ENCODE data around the gene EIF2S3.
"Not testable (repeated sequence)": the region's sequence is repeated elsewhere in the genome, so short reads cannot be mapped to it uniquely, and the experiment has no call there.

Gene EIF2S3

DNA sequence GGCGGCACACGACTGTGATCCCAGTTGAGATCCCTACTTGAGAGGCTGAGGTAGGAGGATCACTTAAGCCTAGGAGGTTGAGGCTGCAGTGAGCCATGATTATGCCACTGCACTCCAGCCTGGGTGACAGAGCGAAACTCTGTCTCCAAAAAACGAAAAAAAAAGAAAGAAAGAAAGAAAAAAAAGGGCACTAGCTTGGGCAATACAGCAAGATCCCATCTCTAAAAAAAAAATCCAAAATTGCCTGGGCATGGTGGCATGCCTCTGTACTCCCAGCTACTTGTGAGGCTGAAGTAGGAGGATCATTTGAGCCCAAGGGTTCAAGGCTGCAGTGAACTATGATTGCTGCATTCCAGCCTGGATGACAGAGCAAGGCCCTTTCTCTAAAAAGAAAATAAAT lies 17.0 kb upstream of the EIF2S3 start:
- TF ChIP-seq, protein P1, sequence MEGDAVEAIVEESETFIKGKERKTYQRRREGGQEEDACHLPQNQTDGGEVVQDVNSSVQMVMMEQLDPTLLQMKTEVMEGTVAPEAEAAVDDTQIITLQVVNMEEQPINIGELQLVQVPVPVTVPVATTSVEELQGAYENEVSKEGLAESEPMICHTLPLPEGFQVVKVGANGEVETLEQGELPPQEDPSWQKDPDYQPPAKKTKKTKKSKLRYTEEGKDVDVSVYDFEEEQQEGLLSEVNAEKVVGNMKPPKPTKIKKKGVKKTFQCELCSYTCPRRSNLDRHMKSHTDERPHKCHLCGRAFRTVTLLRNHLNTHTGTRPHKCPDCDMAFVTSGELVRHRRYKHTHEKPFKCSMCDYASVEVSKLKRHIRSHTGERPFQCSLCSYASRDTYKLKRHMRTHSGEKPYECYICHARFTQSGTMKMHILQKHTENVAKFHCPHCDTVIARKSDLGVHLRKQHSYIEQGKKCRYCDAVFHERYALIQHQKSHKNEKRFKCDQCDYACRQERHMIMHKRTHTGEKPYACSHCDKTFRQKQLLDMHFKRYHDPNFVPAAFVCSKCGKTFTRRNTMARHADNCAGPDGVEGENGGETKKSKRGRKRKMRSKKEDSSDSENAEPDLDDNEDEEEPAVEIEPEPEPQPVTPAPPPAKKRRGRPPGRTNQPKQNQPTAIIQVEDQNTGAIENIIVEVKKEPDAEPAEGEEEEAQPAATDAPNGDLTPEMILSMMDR (IDR thresholded peaks at IDR 0.05; ENCODE audit: borderline replicate concordance, control extremely low read depth, extremely low read depth, insufficient read depth, missing control alignments), result no peak
- in situ Hi-C loops (cut with MboI; ENCODE audit: low sequenced_read_pairs, unreplicated experiment), result no loop called here
- no peak for DNase-seq (ENCODE audit: low spot score)

DNA sequence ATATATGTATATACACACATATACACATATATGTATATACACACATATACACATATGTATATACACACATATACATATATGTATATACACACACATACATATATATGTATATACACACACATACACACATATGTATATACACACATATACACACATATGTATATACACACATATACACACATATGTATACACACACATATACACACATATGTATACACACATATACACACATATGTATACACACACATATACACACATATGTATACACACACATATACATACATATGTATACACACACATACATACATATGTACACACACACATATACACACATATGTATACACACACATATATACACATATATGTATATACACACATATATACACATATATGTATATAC lies 8.7 kb upstream of the EIF2S3 start:
- in situ Hi-C loops (cut with MboI; ENCODE audit: low sequenced_read_pairs, unreplicated experiment); DNase-seq (ENCODE audit: low spot score): not testable (repeated sequence)

DNA sequence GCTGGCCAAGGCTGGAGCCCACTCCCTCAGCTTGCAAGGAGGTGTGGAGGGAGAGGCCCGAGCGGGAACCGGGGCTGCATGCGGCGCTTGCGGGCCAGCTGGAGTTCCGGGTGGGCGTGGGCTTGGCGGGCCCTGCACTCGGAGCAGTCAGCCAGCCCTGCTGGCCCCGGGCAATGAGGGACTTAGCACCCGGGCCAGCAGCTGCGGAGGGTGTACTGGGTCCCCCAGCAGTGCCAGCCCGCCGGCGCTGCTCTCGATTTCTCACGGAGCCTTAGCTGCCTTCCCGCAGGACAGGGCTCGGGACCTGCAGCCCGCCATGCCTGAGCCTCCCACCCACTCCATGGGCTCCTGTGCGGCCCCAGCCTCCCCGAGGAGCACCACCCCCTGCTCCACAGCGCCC lies 5.1 kb upstream of the EIF2S3 start:
- in situ Hi-C loops (cut with MboI; ENCODE audit: low sequenced_read_pairs, unreplicated experiment); DNase-seq (ENCODE audit: low spot score): not testable (repeated sequence)

DNA sequence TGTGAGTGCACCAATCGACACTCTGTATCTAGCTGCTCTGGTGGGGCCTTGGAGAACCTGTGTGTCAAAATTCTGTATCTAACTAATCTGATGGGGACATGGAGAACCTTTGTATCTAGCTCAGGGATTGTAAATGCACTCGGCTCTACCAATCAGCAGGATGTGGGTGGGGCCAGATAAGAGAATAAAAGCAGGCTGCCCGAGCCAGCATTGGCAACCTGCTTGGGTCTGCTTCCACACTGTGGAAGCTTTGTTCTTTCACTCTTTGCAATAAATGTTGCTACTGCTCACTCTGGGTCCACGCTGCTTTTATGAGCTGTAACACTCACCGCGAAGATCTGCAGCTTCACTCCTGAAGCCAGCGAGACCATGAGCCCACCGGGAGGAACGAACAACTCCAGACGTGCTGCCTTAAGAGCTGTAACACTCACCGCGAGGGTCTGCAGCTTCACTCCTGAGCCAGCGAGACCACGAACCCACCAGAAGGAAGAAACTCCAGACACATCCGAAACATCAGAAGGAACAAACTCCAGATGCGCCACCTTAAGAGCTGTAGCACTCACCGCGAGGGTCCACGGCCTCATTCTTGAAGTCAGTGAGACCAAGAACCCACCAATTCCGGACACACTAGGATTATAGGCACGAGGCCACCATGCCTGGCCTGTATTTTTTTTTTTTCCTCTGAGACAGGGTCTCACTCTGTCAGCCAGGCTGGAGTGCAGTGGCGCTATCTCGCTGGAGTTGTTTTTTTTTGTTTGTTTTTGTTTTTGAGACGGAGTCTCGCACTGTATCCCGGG lies 4.0 kb upstream of the EIF2S3 start:
- DNase-seq (ENCODE audit: low spot score); in situ Hi-C loops (cut with MboI; ENCODE audit: low sequenced_read_pairs, unreplicated experiment): not testable (repeated sequence)

DNA sequence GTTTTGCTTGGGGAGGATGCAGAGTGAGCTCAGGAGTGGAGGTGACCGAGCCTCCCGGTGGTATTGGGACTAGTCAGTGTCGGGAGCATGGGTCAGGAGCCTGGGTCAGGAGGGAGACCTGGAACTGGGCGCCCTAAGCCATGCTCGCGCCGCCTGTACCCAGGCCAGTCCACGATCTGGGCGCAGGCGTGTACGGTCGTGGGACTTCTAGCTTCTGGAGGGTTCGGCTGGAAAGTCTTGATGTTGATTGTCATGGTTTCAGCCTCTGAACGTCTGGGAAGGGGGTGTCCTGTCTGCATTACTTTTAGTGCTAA lies 244 bp downstream of the EIF2S3 start:
- no peak for DNase-seq (ENCODE audit: low spot score)
- TF ChIP-seq, protein P1 (IDR thresholded peaks at IDR 0.05; ENCODE audit: borderline replicate concordance, control extremely low read depth, extremely low read depth, insufficient read depth, missing control alignments), result no peak
- in situ Hi-C loops (cut with MboI; ENCODE audit: low sequenced_read_pairs, unreplicated experiment), result no loop called here

DNA sequence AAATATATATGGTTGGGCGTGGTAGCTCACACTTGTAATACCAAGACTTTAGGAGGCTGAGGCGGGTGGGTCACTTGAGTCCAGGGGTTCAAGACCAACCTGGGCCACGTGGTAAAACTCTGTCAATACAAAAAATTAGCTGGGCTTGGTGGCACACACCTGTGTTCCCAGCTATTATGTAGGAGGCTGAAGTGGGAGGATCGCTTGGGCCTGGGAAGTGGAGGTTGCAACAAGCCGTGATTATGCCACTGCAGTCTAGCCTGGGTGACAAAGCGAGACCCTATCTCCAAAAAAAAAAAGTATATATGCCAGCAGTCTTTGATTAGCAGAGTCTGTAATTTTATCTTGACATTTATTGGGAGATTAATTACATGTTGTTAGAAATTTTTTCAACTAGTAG lies 8.7 kb downstream of the EIF2S3 start:
- TF ChIP-seq, protein P1 (IDR thresholded peaks at IDR 0.05; ENCODE audit: borderline replicate concordance, control extremely low read depth, extremely low read depth, insufficient read depth, missing control alignments), result no peak
- in situ Hi-C loops (cut with MboI; ENCODE audit: low sequenced_read_pairs, unreplicated experiment), result no loop called here

DNA sequence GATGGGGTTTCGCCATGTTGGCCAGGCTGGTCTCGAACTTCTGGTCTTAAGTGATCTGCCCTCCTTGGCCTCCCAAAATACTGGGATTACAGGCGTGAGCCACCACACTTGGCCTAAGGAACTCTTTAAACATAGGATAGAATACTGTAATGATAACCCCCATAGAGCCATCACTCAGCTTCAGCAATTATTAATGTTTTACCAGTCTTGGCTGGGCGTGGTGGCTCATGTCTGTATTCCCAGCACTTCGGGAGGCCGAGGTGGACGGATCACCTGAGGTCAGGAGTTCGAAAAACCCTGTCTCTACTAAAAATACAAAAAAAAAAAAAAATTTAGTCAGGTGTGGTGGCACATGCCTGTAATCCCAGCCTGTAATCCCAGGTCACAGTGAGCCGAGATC lies 15.1 kb downstream of the EIF2S3 start:
- TF ChIP-seq, protein P1 (IDR thresholded peaks at IDR 0.05; ENCODE audit: borderline replicate concordance, control extremely low read depth, extremely low read depth, insufficient read depth, missing control alignments), result no peak
- in situ Hi-C loops (cut with MboI; ENCODE audit: low sequenced_read_pairs, unreplicated experiment), result no loop called here
- DNase-seq (ENCODE audit: low spot score), result no peak

More for the DNA sequence above, 8.7 kb downstream of the EIF2S3 start:
- DNase-seq (ENCODE audit: low spot score), result no peak

DNA sequence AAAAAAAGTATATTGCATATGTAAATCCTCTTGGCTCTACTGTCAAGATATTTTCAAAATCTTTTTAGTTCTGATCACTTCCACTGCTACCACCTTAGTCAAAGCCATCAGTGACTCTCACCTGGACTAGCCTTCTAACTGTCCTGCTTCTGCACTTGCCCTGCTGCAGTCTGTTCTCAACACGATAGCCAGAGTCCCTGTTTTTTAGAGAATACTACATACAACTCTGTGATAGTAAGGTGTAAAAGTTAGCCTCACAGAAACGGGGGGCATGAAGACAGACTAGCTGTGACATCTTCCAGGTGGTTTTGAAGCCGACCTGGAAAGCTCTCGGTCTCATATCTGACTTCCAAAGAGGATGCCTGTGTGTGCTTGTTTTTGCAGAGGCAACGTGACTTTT lies 24.7 kb downstream of the EIF2S3 start:
- TF ChIP-seq, protein P1 (IDR thresholded peaks at IDR 0.05; ENCODE audit: borderline replicate concordance, control extremely low read depth, extremely low read depth, insufficient read depth, missing control alignments), result no peak
- DNase-seq (ENCODE audit: low spot score), result no peak
- in situ Hi-C loops (cut with MboI; ENCODE audit: low sequenced_read_pairs, unreplicated experiment), result loop anchor here (25.0 kb wide), 1 partner anchor 158 kb away; no protein-coding TSS in a partner anchor

DNA sequence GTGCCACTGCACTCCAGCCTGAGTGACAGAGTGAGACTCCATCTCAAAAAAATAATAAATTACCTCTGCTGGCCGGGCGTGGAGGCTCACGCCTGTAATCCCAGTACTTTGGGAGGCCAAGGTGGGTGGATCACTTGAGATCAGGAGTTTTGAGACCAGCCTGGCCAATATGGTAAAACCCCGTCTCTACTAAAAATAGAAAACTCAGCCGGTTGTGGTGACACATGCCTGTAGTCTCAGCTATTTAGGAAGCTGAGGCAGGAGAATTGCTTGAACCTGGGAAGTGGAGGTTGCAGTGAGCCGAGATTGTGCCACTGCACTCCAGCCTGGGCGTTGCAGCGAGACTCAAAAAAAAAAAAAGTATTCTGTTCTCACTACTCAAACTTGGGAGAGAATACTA lies 25.5 kb downstream of the EIF2S3 start:
- in situ Hi-C loops (cut with MboI; ENCODE audit: low sequenced_read_pairs, unreplicated experiment), result loop anchor here (25.0 kb wide), 1 partner anchor 157 kb away; no protein-coding TSS in a partner anchor
- not testable (repeated sequence) for DNase-seq (ENCODE audit: low spot score)
